T-helper 22 cell (primary cell): ENCODE data around the gene ACTN1.

ENCODE experiments used
- DNase-seq: peaks from one replicate; pipeline ENCODE4 v3.0.0-alpha.2; 2020; ENCODE audit warnings: low read depth

The ACTN1 gene

GRCh38 chr14:68916358-68916941, 62.7 kb downstream of the ACTN1 start:
- DNase-seq, result no peak

DNA sequence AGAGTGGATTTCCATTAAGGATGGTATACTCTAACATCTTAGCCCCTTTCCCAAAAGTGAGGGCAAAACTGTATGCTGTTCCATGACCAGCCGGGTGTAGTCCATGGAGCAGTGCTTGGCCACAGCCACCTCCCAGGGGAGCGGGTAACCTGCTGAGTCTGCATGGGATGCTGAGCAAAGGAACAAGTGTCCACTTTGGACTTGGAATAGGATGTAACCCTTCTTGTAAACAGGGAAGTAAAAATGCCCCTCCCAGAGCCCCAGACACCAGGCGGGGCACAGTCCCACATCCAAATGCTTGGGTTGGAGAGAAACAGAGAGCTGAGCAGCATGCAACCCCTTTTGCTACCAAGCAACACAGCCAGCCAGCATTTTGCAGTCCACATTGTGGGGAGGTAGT, 65.6 kb downstream of the ACTN1 start:
- no peak for DNase-seq

DNA sequence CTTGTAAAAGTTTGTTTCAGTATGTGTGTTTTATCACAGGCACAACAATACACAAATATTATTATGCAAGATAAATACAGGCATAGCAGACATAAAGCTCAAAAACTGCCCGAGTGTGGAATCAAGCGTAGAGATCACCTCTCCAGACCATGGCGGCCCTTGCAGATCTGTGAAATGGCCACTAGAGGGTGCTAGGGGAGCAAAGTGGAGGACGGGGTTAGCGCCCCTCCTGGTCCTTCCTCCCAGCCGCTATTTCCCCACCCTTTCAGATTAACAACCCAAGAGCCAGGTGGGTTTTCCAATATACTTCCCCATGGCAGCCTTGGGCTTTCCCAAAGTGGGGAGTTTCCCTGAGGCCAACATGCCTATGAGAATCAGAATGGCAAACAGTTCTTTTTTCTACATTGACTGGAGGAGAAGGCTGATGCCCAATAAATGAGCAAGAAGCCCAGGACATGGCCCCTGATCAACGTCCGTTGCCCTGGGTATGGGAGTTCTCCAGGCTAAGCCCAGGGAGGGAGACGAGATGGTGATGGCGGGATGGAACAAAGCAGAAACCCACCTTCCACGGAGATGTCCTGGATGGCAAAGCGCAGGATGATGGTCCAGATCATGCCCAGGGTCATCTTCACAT, 67.4 kb downstream of the ACTN1 start:
- DNase-seq, result peak; percentile 22

DNA sequence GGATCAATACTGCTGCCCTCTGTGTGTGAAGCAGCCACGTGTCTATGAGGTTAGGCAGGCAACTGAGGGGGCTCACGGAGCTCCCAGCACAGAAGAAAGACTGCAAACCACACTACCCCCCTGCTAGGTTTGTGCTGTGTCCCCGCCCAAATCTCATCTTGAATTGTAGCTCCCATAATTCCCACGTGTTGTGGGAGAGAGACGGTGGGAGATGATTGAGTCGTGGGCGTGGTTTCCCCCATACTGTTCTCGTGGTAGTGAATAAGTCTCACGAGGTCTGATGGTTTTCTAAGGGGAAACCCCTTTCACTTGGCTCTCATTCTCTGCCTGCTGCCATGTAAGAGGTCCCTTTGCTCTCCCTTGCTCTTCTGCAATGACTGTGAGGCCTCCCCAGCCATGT, 68.6 kb downstream of the ACTN1 start:
- DNase-seq, result no peak

- DNase-seq, result no peak
These were observed 70.3 kb downstream of the ACTN1 start for GRCh38 chr14:68908803-68909202.

GRCh38 chr14:68908201-68908600, 70.9 kb downstream of the ACTN1 start:
- no peak for DNase-seq

DNA sequence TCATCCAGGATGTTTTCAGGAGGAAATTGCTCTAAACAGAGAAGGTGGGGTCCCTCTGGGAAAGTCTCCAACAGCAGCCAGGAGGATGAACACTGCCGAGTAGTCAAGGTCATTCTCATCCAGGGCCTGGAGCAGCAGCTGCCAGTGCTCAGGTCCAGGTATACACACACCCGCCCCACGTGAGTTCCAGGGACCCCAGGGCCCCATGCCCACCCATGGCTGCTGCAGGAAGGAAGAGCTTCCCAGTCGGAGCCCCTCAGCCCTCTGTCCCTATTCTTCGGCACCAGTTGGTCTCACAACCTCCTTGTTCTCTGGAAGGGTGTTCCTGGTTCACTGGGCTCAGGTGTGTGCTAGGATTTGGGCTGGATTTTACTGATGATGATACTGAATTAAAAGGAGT, 72.7 kb downstream of the ACTN1 start:
- DNase-seq, result no peak

DNA sequence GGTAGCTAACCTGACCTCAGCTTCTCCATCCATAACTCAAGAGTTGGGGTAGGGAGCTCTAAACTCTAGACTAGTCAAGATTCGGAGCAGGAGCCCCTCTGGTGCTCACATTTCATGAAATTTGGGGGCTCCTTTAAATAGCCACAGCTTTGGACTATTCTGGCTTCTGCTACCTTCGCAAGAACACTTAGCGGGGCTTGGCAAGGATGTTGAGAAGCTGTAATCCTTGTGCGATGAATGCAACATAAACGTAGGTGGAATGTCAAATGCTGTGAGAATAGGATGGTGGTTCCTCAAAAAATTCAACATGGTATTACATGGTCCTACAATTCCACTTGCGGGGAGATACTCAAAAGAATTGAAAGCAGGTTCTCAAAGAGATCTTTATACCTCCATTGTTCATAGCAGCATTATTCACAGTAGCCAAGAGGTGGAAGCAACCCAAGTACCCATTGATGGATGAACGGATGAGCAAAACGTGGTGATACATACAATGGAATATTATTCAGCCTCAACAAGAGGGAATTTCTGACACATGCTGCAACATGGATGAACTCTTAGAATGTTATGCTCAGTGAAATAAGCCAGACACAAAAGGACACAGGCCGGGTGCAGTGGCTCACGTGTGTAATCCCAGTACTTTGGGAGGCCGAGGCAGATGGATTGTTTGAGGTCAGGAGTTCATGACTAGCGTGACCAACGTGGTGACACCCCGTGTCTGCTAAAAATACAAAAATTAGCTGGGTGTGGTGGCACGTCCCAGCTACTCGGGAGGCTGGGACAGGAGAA, 73.8 kb downstream of the ACTN1 start:
- DNase-seq, result no peak

DNA sequence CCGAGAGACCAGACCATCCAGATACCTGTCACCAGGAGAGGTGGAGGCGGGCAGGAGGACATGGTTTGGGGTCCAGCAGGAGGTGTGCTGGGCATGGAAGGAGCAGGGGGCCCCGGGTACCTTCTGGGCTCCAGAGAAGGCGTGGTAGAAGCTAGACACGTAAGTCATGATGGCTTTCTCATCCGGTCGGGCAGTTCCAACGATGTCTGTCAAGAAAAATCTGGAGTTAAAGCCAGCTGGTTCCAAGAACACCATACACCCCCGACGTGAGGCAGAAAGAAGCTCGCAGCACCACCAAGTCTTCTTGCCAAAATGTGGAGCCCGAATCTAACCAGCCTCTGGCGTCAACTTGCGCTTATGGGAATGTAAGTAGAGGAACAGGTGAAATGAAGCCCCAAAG, 76.7 kb downstream of the ACTN1 start:
- no peak for DNase-seq

DNA sequence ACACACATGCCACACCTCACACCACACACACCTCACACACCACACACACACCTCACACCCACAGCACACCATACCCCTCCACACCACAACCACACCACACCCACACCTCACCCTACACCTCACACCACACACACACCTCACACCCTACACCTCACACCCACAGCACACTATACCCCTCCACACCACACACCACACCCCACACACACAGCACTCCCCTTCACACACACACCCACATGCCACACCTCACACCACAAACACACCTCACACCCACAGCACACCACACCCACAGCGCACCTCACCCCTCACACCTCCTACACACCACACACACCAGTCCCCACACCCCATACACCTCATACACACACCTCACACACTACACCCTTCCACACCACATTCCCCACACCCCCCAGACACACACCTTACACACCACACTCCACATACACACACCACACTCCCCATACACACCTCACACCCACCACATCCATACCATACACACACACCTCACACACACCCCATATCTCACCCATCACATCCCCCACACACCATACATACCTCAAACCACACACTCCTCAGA, 80.0 kb downstream of the ACTN1 start:
- no peak for DNase-seq

DNA sequence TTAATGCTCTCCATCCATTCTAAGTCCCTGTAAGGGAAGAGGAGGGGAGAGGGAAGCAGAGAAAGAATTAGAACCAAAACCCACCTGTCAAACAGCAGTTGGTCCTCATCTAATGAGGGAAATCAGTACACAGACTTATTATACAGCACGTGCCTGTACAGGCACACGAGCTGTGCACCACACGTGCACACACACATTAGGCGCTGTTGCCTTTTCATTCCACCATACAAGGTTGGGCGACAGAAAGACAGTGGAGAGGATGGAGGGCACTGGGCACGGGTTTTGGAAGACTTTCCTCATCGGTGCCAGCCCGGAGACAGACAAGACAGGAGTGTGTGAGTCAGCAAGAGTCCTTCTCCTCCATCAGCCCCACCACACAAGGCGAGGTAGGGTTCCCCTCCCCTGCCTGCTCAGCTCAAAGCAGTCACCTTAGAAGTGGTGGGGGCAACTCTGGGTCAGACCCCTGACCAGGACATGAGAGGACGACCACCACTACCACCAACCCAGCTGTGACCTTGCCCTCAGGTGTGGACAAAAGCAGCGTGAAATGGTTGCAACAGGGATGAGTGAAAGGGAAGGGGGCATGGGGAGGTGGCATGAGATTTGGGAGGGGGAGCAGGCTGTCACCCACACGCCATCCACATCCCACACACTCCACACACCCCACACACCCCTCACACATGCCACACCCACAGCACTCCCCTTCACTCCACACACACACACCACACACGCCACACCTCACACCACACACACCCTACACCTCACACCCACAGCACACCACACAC, 80.7 kb downstream of the ACTN1 start:
- DNase-seq, result no peak

- no peak for DNase-seq
These were observed 81.4 kb downstream of the ACTN1 start for GRCh38 chr14:68897559-68898155.

GRCh38 chr14:68896132-68896531, 83.0 kb downstream of the ACTN1 start:
- no peak for DNase-seq

- no peak for DNase-seq
These were observed 84.0 kb downstream of the ACTN1 start for GRCh38 chr14:68894802-68895703.

GRCh38 chr14:68894123-68894522, 85.0 kb downstream of the ACTN1 start:
- no peak for DNase-seq

DNA sequence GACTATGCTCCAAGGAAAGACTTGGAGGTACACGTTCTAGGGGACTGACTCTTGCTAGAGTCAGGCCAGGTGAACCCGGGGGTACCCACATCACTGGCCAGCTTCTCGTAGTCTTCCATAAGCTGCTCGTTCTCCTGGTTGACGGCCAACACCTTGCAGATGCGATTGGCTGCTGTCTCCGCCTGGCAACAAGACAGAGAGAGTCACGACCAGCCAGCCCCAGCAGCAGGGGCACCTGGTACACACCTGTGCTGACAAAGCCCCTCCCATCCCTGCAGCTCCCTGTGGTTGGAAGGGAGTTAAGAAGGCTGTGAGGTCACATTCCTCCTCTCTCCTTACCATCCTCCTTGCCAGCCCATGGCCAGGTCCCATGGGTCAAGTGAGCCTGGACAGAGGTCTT, 85.5 kb downstream of the ACTN1 start:
- DNase-seq, result no peak

DNA sequence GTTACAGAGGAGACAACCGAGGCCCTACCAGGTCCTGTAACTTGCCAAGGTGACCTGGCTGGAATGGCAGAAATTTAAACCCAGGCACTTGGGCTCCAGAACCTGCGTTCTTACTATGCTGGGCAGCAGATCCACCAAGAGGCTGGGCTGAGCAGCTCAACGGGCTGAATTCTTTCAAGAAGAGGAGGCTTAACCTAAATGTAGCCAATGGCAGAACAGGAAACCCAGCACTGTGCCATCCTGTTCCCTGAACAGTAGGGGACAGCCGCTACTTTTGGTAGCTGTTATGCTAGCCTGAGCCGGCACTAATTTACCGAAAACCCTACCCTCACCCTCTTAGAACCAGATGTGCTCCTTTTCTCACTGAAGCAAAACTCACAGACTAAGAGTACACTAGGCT, 86.1 kb downstream of the ACTN1 start:
- DNase-seq, result no peak

DNA sequence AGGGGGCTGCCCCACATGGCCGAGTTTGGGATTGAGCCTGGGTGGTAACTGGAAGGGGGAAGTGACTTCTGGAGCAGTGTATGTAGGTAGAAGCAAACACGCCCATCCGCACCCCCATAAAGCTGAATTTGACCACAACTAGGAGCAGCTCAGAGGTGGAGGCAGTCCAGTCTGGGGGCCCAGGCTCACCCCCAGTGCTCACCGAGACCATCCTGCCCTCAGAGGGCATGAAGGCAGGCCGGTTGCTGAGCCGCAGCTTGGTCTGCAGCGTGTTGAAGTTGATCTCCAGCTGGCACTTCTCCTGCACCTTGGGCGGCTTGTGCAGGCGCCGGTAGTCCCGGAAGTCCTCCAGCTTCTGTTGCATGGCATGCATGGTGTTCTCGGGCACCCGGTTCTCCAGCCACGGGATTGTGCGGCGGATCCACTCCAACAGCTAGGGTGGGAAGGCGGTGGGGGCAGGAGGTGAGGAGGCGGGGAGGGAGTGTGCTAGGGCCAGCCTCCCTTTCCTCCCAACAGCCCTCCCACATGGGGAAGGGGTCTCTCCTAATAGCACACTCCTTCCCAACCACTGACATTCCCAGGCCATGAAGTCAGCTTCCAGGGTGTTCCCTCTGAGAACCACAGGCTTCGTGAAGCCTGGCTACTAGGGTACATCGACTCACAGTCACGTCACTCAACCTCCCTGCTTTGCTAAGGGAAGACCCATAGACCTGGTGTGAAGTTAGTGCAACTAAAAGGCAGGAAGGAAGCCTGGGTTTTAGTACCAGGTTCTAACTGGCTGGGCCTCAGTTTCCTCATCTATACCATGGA, 87.0 kb downstream of the ACTN1 start:
- DNase-seq, result no peak

- DNase-seq, result no peak
These were observed 88.8 kb downstream of the ACTN1 start for GRCh38 chr14:68890173-68890931.
